SK-N-SH treated with all-trans-retinoic acid at 6 μM for 48 hours (cell line): Measurements from ENCODE around the gene DLG2.

Experiments used
- PATZ1 ChIP-seq: fragments of 250-450 bp; sonication (Bioruptor Pico); IDR thresholded peaks from 2 replicates; pipeline ENCODE4 v1.8.0; 2020; ENCODE audit warnings: mild to moderate bottlenecking, moderate library complexity, borderline replicate concordance
- POU6F1 ChIP-seq: fragments of 250-450 bp; sonication (Bioruptor Pico); IDR thresholded peaks from 2 replicates; pipeline ENCODE4 v1.8.0; 2021; ENCODE audit warnings: low read depth, mild to moderate bottlenecking, moderate library complexity, borderline replicate concordance
- RARB ChIP-seq: fragments of 250-450 bp; sonication (Bioruptor Pico); IDR thresholded peaks from 2 replicates; pipeline ENCODE4 v1.8.0; 2021; ENCODE audit warnings: mild to moderate bottlenecking, moderate library complexity

- TF ChIP-seq RARB: no peak
- no peak for TF ChIP-seq POU6F1
- TF ChIP-seq PATZ1 (CRISPR knock-in tag): no peak
These were observed 96.5 kb downstream of the DLG2 start for GRCh38 chr11:85530634-85531033.
